GM12875 (cell line): ENCODE data around the gene PARD3.

Source experiments
- H3K4me3 ChIP-seq: one replicate; pipeline ENCODE4 v1.5.1; 2011; ENCODE audit warnings: low read depth, low read length, control low read depth
- CTCF ChIP-seq: IDR thresholded peaks from 2 replicates; pipeline ENCODE4 v1.5.1; 2011; ENCODE audit warnings: low read depth, mild to moderate bottlenecking, control low read depth, inconsistent platforms, low read length, moderate library complexity, borderline replicate concordance; ENCODE audit not compliant: insufficient read depth

PARD3 gene

GRCh38 chr10:34549953-34550352, 265.1 kb downstream of the PARD3 start:
- no peak overlapping the region for H3K4me3 ChIP-seq
- TF ChIP-seq CTCF, result no peak

GRCh38 chr10:34549001-34549400, 266.1 kb downstream of the PARD3 start:
- TF ChIP-seq CTCF, result no peak
- H3K4me3 ChIP-seq, result no peak overlapping the region

DNA sequence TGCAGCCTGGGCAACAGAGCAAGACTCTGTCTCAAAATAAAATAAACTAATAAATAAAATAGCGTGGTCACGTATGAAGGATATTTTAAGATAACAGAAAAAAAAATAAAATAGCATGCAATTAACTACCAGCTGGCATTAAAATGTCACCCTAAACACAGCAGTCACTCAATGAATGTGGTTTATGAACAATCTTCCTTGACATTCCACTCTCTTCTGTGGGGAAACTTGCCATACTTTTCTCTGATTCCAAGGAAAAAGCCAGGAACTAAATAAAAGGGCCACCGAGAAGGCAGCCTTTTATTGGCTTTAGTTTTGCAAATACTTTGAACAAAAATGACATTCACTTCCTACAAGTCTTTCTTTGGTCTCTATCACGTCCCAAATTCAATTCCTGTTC, 266.6 kb downstream of the PARD3 start:
- no peak overlapping the region for H3K4me3 ChIP-seq
- no peak for TF ChIP-seq CTCF

DNA sequence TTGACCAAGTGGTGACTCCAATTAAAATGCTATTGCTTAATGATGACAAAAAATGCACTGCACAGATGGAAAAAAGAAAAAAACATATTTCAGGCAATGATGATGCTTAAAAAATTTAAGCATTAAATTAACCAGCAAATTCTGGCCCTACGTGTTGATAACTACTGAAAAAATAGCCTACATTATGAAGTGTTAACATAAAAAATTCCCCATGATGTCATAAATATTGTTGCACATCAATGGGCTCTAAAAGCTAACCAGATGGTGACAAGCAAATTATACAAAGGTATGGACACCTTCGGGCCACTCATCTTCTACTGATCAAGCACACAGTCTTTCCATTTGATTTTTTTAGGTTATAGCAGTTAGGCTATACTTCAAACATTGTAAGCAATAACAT, 267.4 kb downstream of the PARD3 start:
- no peak for TF ChIP-seq CTCF
- no peak overlapping the region for H3K4me3 ChIP-seq

GRCh38 chr10:34547291-34547690, 267.8 kb downstream of the PARD3 start:
- no peak for TF ChIP-seq CTCF
- no peak overlapping the region for H3K4me3 ChIP-seq

DNA sequence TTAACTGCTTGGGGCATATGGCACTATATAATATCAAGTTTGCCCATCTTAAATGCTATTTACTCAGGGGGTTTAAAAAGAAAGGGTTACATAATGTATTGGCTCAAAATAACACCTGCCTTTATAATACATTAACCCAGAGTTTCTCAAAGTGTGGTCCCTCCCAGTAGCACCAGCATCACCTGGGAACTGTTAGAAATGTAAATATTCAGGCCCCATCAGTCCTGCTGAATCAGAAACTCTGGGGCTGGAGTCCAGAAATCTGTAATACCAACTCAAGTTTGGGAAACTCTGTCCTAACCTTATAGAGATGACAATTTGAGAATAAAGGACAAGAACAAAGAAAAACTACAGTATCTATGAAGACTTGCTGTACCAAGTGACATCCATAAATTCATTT, 270.7 kb downstream of the PARD3 start:
- H3K4me3 ChIP-seq, result no peak overlapping the region
- no peak for TF ChIP-seq CTCF

- no peak overlapping the region for H3K4me3 ChIP-seq
- TF ChIP-seq CTCF, result no peak
Measured at GRCh38 chr10:34543716-34544115, 271.4 kb downstream of the PARD3 start.
